ENCODE data around the gene TOX2.

The TOX2 gene

DNA sequence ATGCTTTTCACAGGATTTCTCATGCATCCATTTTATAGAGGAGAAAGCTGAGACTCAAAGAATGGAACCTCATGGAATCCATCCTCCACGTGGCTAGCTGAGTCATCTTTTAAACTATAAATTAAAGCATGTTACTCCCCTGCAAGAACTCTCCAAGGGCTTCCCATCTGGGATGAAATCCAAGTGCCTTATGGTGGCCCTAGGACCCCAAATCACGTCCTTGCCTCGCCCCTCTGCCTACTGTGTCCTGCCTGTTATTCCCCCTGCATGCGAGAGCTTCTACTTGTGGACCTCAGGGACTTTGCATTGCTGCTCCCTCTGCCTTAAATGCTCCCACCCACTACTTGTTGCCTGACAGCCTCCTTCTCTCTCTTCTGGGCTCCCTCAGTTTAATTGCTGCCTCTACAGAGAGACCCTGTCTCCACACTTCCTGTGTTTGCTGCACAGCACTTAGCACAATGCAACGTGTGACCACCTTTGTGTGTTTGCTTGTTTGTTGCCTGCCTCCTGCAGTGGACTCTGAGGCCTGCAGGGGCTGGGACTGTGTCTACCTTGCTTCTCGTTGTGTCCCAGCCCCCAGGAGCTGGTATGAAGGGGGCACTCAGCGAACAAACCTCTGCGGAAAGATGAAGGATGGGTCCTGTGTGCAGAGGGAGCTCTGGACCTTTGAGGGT, 39.4 kb downstream of the TOX2 start:
- no peak overlapping the region for H3K27ac ChIP-seq
- H2AFZ ChIP-seq: no peak overlapping the region
- H3K4me1 ChIP-seq: peaks cover 21% of the 10 kb centered on the region
- H3K9me3 ChIP-seq (ENCODE audit: control insufficient read depth, low read length): no peaks in the 10 kb centered on the region
- no peak overlapping the region for H3K4me3 ChIP-seq (ENCODE audit: low read depth, low read length)
- TF ChIP-seq, protein P1, sequence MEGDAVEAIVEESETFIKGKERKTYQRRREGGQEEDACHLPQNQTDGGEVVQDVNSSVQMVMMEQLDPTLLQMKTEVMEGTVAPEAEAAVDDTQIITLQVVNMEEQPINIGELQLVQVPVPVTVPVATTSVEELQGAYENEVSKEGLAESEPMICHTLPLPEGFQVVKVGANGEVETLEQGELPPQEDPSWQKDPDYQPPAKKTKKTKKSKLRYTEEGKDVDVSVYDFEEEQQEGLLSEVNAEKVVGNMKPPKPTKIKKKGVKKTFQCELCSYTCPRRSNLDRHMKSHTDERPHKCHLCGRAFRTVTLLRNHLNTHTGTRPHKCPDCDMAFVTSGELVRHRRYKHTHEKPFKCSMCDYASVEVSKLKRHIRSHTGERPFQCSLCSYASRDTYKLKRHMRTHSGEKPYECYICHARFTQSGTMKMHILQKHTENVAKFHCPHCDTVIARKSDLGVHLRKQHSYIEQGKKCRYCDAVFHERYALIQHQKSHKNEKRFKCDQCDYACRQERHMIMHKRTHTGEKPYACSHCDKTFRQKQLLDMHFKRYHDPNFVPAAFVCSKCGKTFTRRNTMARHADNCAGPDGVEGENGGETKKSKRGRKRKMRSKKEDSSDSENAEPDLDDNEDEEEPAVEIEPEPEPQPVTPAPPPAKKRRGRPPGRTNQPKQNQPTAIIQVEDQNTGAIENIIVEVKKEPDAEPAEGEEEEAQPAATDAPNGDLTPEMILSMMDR (IDR thresholded peaks at IDR 0.05): no peak
- no peak overlapping the region for H3K9ac ChIP-seq
- H3K36me3 ChIP-seq (ENCODE audit: control insufficient read depth, insufficient read depth, low read length): no peaks in the 10 kb centered on the region
- H3K4me2 ChIP-seq (ENCODE audit: low read length): no peak overlapping the region
- no peaks in the 10 kb centered on the region for H3K27me3 ChIP-seq (ENCODE audit: control insufficient read depth, insufficient read depth, low read length)
- H3K79me2 ChIP-seq: no peaks in the 10 kb centered on the region

DNA sequence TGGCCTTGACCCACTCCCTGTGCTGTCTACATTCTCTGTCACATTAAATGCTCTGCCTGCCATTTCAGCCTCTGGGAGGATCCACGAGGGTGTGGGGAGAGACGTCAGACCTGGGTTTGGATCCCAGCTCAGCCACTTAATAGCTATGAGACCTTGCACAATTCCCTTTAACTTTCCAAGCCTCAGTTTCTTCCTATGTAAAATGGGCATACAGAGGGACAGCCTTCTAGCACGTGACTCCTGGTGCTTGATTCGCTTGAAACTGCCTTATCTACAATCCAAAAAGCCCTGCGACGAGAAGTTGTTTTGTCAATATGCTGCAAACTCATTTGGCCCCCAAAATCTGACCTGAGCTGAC, 40.0 kb downstream of the TOX2 start:
- Histone ChIP-seq H3K4me1 (peaks cover 25% of the 10 kb centered on the region), H3K9me3 (ENCODE audit: control insufficient read depth, low read length) (no peaks in the 10 kb centered on the region), H3K4me3 (ENCODE audit: low read depth, low read length) (no peak overlapping the region)

DNA sequence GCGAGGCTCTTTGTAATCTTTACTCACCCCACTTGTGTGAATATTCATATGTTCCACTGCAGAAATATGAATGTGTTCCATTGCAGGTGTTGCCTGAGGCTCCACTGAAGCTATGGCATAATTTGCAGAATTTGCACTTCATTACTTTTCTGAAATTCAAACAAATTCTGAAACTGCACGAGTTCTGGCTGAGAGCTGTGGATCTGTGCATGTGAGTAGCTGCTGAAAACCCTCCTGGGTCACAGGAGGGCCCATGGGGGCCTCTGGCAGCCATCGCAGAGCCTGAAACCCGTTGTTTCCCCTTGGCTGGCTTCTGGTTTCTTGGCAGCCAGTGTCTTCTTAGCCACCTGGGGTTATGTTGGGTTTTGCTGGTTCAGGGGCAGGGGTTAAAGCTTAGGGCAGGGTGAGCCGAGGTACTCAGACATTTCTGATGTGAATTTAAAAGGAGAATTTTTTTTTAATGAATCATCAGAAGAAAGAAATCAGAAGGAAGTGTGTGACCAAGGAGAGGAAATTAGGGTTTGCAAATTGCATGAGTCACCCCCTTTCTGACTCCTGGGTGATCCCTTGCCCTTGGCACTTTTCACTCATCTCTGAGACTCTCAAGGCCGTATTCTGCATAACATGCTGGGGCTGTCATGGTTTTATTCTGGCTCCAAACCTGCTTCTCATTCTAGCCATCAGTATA, 40.6 kb downstream of the TOX2 start:
- Histone ChIP-seq H3K27ac (no peak overlapping the region), H3K9ac (no peak overlapping the region), H3K4me3 (ENCODE audit: low read depth, low read length) (no peak overlapping the region), H3K36me3 (ENCODE audit: control insufficient read depth, insufficient read depth, low read length) (no peaks in the 10 kb centered on the region), H3K9me3 (ENCODE audit: control insufficient read depth, low read length) (no peaks in the 10 kb centered on the region), H2AFZ (no peak overlapping the region), H3K4me1 (peaks cover 21% of the 10 kb centered on the region), H3K4me2 (ENCODE audit: low read length) (no peak overlapping the region), H3K79me2 (no peaks in the 10 kb centered on the region), H3K27me3 (ENCODE audit: control insufficient read depth, insufficient read depth, low read length) (no peaks in the 10 kb centered on the region)
- TF ChIP-seq, protein P1 (IDR thresholded peaks at IDR 0.05): no peak

More for the DNA sequence above, 40.0 kb downstream of the TOX2 start:
- Histone ChIP-seq H3K36me3 (ENCODE audit: control insufficient read depth, insufficient read depth, low read length) (no peaks in the 10 kb centered on the region), H3K27me3 (ENCODE audit: control insufficient read depth, insufficient read depth, low read length) (no peaks in the 10 kb centered on the region), H3K9ac (no peak overlapping the region), H3K4me2 (ENCODE audit: low read length) (no peak overlapping the region), H3K79me2 (no peaks in the 10 kb centered on the region), H2AFZ (no peak overlapping the region), H3K27ac (no peak overlapping the region)
- TF ChIP-seq, protein P1 (IDR thresholded peaks at IDR 0.05): no peak

DNA sequence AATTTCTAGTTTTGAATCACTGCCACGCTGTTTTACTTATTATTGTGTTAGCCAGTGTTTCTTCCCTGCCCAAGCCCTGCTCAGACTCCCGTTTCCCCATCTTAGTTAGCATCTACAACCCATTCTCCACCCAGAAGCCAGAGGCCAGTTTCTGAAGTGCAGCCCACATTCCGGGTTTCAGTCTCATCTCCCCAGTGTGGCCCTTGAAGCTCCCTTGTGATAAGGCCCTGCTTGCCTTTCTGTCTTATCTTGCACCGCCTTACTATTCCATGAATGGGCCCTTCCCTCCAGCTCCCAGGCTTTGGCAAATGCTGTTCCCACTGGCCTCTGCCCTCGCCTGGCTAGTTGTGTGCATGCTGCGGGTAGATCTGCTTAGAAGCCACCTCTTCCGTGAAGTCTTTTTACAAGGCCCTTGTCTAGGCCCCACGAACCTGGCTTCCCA, 41.1 kb downstream of the TOX2 start:
- Histone ChIP-seq H2AFZ (no peak overlapping the region), H3K9ac (no peak overlapping the region), H3K4me3 (ENCODE audit: low read depth, low read length) (no peak overlapping the region), H3K9me3 (ENCODE audit: control insufficient read depth, low read length) (no peaks in the 10 kb centered on the region), H3K36me3 (ENCODE audit: control insufficient read depth, insufficient read depth, low read length) (no peaks in the 10 kb centered on the region), H3K79me2 (no peaks in the 10 kb centered on the region), H3K27ac (no peak overlapping the region), H3K4me2 (ENCODE audit: low read length) (no peak overlapping the region), H3K4me1 (peaks cover 15% of the 10 kb centered on the region), H3K27me3 (ENCODE audit: control insufficient read depth, insufficient read depth, low read length) (no peaks in the 10 kb centered on the region)
- TF ChIP-seq, protein P1 (IDR thresholded peaks at IDR 0.05): no peak

Measured in parathyroid adenoma (tissue), 2 donors.